GM18517 (cell line): ENCODE measurements around the gene RAB40C.

Experiments
- ATAC-seq: cut with Tn5 transposase; IDR thresholded peaks from one replicate; pipeline ENCODE4 v1.9.1; 2021; ENCODE audit warnings: mild to moderate bottlenecking, moderate library complexity; ENCODE audit not compliant: unreplicated experiment

RAB40C gene

GRCh38 chr16:630249-630814 lies 40.5 kb downstream of the RAB40C start:
- no peak for ATAC-seq

DNA sequence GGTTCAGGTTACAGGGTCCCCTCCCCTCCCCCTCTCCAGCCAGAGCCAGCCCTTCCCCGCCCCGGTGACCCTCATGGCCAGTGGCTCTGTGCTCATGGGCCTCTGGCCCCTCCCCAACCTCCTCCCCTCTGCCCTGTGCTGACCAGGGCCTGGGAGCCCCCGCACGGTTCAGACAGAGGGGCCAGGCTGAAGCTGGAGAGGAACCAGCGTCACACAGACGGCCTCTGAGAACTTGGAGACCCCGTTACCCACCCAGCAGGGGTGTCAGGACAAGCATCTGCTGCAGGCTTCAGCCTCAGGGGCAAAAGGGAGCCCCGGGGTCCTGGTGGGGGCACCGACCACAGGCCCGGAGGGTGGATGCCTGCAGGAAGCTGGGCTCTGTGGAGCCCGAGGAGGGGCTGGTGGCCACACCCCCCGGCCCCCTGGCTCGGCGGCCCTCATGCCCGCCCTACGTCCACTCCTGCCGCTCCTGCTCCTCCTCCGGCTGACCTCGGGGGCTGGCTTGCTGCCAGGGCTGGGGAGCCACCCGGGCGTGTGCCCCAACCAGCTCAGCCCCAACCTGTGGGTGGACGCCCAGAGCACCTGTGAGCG lies 41.0 kb downstream of the RAB40C start, which contains the start of gene WFIKKN1:
Gene WFIKKN1 (plus strand): TSS at position 171 of the 591 bp plus-strand sequence. CDS start 269 bp downstream, at position 440.
- no peak for ATAC-seq

DNA sequence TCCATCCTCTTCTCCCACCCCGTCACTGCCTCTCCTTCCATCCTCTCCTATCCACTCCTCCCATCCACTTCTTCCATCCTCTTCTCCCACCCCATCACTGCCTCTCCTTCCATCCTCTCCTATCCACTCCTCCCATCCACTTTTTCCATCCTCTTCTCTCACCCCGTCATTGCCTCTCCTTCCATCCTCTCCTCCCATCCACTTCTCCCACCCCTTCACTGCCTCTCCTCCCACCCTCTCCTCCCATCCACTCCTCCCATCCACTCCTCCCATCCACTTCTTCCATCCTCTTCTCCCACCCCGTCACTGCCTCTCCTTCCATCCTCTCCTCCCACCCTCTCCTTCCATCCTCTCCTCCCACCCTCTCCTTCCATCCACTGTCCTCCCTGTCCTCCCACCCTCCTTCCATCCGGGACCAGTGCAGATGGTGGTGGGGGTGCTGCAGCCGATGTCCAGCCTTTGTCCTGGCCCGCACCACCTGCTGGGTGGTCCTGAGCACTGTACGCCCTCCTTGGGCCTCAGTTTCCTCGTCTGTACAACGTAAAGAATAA lies 42.0 kb downstream of the RAB40C start:
- no peak for ATAC-seq

- no peak for ATAC-seq
Measured at GRCh38 chr16:632486-633335, 42.8 kb downstream of the RAB40C start.

DNA sequence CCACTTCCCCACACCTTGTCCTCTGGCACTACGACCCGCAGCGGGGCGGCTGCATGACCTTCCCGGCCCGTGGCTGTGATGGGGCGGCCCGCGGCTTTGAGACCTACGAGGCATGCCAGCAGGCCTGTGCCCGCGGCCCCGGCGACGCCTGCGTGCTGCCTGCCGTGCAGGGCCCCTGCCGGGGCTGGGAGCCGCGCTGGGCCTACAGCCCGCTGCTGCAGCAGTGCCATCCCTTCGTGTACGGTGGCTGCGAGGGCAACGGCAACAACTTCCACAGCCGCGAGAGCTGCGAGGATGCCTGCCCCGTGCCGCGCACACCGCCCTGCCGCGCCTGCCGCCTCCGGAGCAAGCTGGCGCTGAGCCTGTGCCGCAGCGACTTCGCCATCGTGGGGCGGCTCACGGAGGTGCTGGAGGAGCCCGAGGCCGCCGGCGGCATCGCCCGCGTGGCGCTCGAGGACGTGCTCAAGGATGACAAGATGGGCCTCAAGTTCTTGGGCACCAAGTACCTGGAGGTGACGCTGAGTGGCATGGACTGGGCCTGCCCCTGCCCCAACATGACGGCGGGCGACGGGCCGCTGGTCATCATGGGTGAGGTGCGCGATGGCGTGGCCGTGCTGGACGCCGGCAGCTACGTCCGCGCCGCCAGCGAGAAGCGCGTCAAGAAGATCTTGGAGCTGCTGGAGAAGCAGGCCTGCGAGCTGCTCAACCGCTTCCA lies 43.6 kb downstream of the RAB40C start:
- ATAC-seq: no peak

GRCh38 chr16:634051-634670 lies 44.3 kb downstream of the RAB40C start:
- ATAC-seq: no peak

- ATAC-seq: no peak
Measured at GRCh38 chr16:634996-635395, 45.1 kb downstream of the RAB40C start.

DNA sequence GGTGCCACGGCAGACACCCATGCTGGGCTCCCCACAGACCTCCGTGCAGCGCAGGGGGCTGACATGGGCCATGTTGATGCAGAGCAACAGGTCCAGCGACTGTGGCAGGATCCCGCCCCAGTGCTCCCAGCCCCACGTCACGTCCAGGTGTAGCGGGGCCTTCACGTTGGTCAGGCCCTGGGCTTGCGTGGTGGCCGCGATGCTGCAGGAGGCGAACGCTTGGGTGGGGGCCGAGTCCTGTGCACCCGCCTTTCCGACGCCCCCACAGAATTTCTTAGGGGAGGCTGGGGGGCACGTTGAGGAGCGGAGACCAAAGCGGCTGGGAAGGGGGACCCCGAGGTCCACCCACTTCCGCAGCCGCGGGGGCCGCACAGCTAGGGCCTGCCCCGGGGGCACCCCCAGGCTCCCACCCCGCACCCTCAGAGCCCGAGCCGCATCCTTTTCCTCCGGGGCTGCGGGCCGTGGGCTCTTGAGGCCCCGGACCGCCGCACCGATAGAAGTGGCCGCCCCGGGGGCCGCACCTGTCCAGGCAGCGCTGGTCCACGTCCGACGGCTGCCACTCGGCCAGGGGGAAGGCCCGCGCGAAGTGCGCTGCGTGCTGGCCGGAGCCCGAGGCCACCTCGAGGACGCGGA lies 45.8 kb downstream of the RAB40C start:
- peak; percentile 1 for ATAC-seq

GRCh38 chr16:636206-637080 lies 46.6 kb downstream of the RAB40C start, which contains the start of gene METTL26:
METTL26 (minus strand) TSS chr16:636305; CDS start chr16:636290, 15 bp downstream.
- peak; percentile 63 for ATAC-seq

DNA sequence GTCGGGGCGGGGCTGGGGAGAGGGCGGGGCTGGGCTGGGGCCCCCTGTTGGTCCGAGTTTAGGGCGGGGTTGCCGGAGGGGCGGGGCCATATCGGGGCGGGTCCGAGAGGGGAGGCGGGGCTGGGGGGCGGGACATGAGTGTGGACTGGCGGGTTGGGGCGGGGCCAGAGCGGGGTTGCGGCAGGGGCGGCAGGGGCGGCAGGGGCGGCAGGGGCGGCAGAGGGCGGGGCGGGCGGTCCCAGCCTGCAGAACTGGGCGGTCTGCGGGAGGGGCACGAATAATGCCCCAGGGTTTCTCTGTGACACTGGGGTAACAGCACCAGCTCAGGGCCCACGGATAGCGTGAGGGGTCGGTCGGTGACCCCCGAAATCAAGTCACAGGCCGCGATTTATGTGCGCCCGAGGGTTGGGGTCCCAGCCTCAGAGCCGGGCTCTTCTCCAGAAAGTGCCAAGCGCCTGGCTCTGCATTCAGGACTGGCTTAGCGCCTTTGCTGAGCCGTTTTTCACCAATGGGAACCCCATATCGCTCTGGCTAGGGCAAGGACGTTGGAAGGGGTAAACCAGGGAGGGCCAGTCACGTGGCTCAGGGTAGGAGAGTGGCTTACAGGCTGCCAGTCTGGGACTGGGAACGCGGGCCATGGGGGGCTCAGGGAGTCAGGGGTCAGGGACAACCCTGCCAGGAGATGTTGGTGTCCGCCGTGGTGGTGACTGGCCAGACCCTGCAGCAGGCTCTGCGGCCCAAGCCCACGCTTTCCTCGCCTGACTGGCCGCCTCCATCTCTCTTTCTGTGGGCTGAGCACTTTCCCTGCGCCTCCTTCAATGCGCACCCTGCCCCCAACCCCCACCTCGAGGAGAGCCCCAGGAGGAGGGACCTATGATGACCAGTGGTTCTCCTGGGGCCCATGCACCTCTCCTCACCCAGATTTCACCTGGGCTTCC lies 47.5 kb downstream of the RAB40C start:
- no peak for ATAC-seq

GRCh38 chr16:638034-638543 lies 48.2 kb downstream of the RAB40C start:
- ATAC-seq: no peak

DNA sequence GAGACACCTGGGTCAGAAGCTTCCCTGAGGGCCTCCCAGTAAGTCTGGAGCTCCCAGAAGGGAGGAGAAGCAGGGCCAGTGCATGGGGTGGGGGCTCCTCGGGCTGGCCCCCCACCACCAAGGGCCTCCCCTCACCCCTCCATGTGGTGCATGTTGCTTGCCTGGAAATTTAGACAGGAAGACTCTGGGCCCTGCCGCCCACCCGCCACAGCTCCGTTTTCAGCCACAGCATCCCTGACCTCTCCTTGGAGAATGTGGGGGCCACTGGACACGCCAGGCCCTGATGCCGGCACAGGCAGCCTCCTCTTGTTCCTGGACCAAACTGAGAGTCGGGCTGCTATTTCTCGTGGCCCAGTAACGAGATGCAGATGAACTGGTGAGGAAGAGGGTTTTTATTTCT lies 49.0 kb downstream of the RAB40C start:
- no peak for ATAC-seq

- ATAC-seq: no peak
Measured at GRCh38 chr16:640614-641013, 50.7 kb downstream of the RAB40C start.

DNA sequence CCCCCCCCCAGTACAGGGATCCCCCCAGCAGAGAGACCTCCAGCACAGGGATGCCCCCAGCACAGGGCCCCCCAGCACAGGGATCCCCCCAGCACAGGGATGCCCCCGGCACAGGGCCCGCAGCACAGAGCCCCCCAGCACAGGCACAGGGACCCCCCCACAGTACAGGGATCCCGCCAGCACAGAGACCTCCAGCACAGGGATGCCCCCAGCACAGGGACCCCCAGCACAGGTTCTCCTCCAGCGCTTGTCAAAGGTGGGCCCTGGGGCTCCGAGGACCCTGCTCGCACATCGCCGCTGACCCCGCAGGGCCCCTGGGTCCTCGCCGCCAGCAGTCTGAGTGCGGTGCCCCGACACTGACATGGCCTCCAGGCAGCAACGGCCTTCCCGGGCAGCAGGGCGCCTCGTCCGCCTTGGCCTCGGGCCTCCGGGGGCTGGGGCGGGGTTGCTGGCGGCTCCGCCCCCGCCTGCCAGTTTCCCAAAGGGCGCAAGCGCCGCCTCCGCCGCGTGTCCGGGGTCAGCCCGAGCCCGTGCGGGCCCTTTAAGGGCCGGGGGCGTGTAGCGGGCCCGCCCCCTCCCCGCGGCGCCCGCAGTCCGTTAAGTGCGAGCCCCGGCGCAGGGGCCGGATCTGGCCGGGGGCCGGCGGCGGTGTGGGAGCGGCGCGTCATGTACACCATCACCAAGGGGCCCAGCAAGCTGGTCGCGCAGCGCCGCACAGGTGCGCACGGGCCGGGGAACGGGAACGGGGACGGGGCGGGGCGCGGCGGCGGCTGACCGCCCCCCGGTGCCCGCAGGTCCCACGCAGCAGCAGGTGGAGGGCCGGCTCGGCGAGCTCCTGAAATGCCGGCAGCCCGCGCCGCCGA lies 51.7 kb downstream of the RAB40C start, which contains the start of gene MCRIP2:
Gene MCRIP2 (plus strand): TSS at position 503 of the 863 bp plus-strand sequence. CDS start 164 bp downstream, at position 667.
- ATAC-seq: peak; percentile 43

GRCh38 chr16:642189-643049 lies 52.6 kb downstream of the RAB40C start:
- ATAC-seq: peak; percentile 25

DNA sequence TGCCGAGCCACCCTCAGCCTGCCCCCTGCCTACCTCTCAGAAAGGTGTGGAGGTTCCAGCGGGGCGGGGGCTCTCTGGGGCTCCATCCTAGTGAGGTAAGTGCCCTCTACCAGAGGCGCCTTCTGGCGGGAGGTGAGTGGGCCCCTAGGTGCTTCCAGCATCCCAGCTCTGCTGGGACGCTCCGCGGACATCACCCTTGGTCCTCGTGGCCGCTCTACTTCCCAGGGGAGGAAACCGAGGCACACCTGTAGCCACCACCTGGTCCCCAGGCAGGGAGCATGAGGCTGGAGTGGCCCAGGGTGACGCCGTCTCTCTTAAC lies 53.1 kb downstream of the RAB40C start:
- ATAC-seq: no peak
